ENCODE results near the gene HYAL2.

HYAL2 gene

GRCh38 chr3:50322386-50323091, at the start of gene HYAL2:
Gene HYAL2, minus strand, starts transcription at chr3:50322745. Its CDS starts 2,256 bp downstream, at chr3:50320489.
- peak; percentile 51 for DNase-seq

DNA sequence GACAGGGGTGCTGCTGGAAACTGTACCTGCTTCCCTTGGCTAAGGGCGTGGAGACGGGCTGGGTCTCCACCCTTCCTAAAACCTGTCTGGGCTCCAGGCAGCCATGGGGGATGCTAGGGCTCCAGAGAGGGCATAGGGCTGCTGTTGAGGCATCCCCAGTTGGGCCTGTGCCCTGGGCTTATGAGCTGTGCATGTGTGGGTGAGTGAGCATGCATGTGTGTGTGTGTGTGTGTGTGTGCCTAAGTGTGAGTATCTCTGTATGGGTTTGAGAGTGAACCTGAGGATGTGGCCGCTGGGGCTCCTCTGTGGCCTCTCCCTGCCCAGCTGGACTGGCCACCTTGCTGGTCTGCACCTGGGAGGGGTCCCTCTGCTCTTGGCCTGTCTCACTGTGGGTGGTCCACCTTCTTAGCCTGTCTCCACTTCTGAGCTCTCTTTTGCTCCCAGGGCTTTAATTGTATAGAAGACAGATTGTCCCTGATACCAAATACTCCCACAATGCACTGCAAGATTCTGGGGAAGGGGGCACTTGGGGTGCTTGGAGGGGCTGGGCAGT, 48.7 kb upstream of the HYAL2 start:
- no peak for DNase-seq

- no peak for DNase-seq
Measured at GRCh38 chr3:50370594-50370993, 48.0 kb upstream of the HYAL2 start.

DNA sequence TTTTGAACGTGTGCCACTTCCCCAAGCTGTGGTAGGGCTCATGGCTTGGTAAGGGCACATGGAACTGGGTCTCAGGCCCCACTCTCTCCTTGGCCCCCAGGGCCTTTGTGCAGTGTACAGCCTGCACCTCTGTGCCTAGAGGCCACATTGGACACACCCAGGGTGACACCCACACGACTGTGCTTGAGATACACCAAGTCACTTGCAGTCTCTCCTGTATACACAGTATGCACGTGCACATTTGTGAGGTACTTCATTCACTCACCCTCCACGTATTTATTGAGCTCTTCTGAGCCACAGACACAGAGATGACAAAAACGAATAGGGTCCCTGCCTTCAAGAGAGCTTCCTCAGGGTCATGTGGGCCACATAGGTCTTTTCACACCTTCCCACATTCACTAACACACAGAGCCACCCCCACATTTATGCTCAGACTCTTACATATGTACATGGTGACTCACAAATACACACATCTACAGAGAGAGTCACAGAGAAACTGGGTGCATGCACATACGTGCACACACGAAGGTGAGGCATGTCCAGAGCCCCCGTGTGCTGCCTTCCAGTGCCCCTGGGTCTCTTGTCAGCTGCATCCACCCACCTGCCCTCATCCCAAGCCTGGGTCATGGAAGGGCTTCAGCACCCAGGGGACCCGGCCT, 46.6 kb upstream of the HYAL2 start:
- DNase-seq, result no peak

- no peak for DNase-seq
Measured at GRCh38 chr3:50365842-50366220, 43.3 kb upstream of the HYAL2 start.

- peak; percentile 52 for DNase-seq
Measured at GRCh38 chr3:50365080-50365841, 42.7 kb upstream of the HYAL2 start.

DNA sequence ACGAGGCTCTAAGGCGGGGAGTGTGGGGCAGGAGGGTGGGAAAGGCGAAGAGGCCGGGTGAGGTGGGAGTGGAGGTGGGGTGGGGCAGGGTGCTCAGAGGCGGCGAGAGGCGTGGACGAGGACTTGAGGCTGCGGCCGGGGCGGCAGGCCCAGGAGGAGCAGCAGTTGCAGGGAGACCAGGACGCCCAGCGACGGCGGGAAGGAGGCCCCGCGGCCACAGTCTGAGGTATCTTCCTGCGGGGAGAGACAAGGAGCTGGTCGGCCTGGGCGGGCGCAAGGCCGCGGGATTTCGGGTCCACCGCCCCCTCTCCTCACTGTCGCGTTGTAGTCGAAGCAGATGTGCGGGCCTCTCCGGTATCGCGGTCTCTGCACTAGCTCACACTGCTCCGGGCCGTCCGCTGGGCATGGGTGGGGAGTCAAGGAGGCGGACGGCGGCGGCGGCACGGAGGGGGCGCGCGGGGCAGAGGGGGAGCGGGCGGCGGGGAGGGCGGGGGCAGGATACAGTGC, 42.1 kb upstream of the HYAL2 start:
- no peak for DNase-seq

- no peak for DNase-seq
Measured at GRCh38 chr3:50359760-50360110, 37.2 kb upstream of the HYAL2 start.

GRCh38 chr3:50358911-50359759, 36.6 kb upstream of the HYAL2 start, which contains the start of gene TMEM115:
Gene TMEM115, minus strand, starts transcription at chr3:50359521. Its CDS starts 458 bp downstream, at chr3:50359063.
- DNase-seq, result peak; percentile 87

GRCh38 chr3:50358355-50358910, 35.9 kb upstream of the HYAL2 start:
- DNase-seq, result no peak

- DNase-seq, result no peak
Measured at GRCh38 chr3:50357481-50357880, 34.9 kb upstream of the HYAL2 start.

DNA sequence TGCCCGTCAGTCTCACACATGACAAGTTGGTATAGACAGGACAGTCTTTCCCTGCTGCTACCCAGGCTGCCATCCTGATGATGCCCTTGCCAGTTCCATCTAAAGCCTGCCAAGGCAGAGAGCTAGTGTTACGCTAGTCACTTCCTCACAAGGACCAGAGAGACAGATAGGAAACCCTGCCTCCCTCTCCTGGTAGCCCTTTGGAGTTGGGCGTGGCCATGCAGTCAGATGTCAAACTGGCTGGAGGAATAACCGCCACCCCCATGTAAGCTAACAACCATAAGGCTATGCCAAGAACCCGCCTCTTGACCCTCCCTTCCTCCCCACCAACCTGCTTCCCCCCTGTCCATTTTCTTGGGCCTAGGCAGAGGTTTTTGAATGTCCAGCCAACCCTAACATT, 34.0 kb upstream of the HYAL2 start:
- DNase-seq, result no peak

DNA sequence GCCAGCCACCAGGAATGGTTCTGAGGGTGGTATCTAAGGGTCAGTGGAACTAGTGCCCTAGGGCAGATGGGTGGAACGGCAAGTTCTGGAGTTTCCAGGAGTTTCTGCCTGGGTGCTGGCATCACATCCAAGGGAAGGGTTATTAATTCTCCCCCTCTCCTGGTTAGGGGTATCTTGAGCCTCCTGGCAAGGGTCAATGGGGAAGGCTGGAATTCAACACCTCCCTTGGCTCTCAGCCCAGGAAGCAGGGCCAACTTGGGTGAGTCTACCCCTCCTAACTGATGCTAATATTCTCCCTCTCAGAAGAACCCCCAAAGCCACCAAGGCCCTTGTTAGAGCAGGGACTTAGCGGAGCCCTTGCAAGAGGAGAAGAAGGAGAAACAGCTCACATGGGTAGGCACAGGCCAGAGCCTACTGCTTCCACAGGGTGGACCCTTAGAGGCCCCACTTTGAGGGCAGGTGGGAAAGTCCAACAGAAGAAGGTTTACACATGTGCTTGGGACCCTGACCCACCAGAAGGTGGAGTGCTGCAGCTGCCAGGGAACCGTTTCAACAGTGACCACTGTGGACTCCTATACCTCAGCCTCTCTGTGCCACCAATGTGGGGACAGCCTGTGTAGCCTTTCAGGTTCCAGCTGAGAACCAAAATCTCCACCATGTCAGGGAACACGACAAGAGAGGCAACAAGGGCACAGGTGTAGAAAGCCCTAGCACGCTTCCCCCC, 33.4 kb upstream of the HYAL2 start:
- no peak for DNase-seq

DNA sequence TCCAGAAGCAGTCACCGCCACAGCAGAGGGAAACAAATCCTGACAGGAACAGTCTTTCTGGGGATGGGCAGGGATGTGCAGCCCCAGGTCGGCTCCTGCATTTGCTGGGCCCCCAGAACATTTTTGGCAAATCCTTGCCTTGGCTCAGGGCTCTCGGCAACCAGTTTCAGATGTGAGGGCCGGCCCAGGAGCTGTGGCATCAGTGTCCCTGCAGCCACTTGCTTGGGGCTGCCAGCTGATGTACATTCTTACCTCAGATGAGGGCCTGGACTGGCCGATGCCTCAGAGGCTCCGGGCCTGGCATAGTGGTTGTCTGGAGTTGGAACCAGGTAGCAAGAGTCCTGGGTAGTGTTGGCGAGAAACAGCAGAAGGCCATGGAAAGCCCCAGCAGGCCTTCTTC, 32.3 kb upstream of the HYAL2 start:
- DNase-seq, result no peak

- no peak for DNase-seq
Measured at GRCh38 chr3:50354186-50354764, 31.7 kb upstream of the HYAL2 start.

DNA sequence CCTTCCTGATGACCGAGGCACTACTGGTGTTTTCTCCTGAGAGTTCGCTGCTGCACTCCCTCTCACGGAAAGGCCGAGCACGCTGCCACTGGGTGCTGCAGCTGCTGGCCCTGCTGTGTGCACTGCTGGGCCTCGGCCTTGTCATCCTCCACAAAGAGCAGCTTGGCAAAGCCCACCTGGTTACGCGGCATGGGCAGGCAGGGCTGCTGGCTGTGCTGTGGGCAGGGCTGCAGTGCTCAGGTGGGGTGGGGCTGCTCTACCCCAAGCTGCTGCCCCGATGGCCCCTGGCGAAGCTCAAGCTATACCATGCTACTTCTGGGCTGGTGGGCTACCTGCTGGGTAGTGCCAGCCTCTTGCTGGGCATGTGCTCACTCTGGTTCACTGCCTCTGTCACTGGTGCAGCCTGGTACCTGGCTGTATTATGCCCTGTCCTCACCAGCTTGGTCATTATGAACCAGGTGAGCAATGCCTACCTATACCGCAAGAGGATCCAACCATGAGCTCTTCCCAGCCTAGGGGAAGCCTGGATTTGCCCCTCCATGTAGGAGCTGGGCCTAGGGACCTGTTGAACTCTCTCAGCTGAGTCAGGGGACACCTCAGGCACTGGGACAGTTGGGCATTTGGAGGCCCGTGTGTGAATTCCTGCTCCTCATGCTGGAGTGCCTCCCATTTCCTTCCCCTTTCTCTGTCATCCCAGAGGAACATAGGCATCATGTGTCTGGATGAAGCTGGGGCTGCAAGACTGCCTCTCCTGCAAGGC, 30.9 kb upstream of the HYAL2 start:
- DNase-seq, result no peak

- DNase-seq, result no peak
Measured at GRCh38 chr3:50352781-50353180, 30.2 kb upstream of the HYAL2 start.

GRCh38 chr3:50351323-50351697, 28.8 kb upstream of the HYAL2 start:
- no peak for DNase-seq

- peak; percentile 75 for DNase-seq
Measured at GRCh38 chr3:50350527-50351322, 28.2 kb upstream of the HYAL2 start, which contains the start of the genes CYB561D2 and NPRL2. Gene CYB561D2, plus strand, starts transcription at chr3:50350862. Its CDS starts 572 bp downstream, at chr3:50351434. Gene NPRL2, minus strand, starts transcription at chr3:50350775. Its CDS starts 123 bp downstream, at chr3:50350652.

Data from NCI-H1105 (cell line).